GM18861 (cell line): ENCODE measurements around the gene SELENOW.

Experiments used
- ATAC-seq: cut with Tn5 transposase; IDR thresholded peaks from one replicate; pipeline ENCODE4 v1.9.1; 2021; ENCODE audit not compliant: unreplicated experiment

Gene SELENOW

DNA sequence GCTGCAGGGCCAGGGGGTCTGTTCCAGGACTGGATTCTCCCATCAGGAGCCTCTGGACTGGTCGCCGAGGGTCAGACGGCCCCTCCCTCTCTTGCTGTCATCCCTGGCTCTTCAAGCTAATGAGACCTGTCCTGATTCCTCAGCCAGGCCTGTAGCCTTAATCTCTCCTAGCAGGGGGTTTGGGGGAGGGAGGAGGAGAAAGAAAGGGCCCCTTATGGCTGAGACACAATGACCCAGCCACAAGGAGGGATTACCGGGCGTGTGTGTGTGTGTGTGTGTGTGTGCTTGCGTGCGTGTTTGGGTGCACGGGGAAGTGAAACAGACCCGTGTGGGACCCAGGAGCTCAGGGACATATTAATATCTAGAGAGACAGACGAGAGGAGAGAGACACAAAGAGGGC lies 41.4 kb downstream of the SELENOW start:
- ATAC-seq: no peak

- ATAC-seq: no peak
These were observed 41.9 kb downstream of the SELENOW start for GRCh38 chr19:47820410-47820809.

GRCh38 chr19:47821460-47822020 lies 43.0 kb downstream of the SELENOW start, which contains the start of gene CRX:
TSS of gene CRX (plus strand) at chr19:47821937. CDS start at chr19:47834444, 12,507 bp downstream.
- ATAC-seq: no peak

DNA sequence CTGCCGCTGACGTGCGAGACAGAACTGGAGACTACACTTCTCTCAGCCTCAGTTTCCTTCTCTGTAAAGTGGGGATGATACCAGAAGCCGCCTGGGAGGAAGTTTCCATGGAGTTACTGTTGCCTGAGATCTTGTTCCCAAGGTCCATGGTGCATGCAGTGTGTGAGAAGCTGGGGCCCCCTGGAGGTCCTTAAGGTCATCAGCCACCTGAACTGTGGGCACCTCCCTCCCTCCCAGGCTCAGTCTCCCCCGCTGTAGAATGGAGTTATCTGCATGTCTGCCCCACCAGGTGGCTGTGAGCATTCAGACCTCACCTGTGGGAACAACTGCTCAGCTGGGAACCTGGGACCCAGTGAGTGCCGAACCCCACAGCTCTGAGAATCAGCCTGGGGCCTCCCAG lies 45.9 kb downstream of the SELENOW start:
- no peak for ATAC-seq

GRCh38 chr19:47826800-47827199 lies 48.3 kb downstream of the SELENOW start:
- ATAC-seq: no peak

- no peak for ATAC-seq
These were observed 54.2 kb downstream of the SELENOW start for GRCh38 chr19:47832723-47833122.
